ENCODE data around the gene SEL1L3.

SEL1L3 gene

DNA sequence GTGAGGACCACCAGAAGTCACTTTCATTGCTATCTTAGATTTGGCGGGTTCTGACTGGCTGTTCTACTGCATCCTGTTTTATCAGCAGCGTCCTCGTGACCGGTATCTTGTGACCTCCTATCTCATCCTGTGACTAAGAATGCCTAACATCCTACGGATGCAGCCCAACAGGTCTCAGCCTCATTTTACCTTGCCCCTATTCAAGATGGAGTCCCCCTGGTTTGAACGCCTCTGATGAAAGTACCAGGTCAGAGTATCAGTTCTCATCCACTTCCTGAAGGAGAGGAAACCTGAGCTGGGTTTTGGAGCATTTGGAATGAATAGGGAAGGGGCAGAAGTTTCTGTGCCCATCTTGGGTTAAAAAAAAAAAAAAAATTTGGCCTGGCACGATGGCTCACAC is 136.9 kb downstream of the SEL1L3 start:
- TF ChIP-seq, protein P1, sequence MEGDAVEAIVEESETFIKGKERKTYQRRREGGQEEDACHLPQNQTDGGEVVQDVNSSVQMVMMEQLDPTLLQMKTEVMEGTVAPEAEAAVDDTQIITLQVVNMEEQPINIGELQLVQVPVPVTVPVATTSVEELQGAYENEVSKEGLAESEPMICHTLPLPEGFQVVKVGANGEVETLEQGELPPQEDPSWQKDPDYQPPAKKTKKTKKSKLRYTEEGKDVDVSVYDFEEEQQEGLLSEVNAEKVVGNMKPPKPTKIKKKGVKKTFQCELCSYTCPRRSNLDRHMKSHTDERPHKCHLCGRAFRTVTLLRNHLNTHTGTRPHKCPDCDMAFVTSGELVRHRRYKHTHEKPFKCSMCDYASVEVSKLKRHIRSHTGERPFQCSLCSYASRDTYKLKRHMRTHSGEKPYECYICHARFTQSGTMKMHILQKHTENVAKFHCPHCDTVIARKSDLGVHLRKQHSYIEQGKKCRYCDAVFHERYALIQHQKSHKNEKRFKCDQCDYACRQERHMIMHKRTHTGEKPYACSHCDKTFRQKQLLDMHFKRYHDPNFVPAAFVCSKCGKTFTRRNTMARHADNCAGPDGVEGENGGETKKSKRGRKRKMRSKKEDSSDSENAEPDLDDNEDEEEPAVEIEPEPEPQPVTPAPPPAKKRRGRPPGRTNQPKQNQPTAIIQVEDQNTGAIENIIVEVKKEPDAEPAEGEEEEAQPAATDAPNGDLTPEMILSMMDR (IDR thresholded peaks at IDR 0.05): no peak
- no peak for DNase-seq (ENCODE audit: low spot score)
- Histone ChIP-seq H3K27ac (no peak overlapping the region), H3K4me3 (no peak overlapping the region)

DNA sequence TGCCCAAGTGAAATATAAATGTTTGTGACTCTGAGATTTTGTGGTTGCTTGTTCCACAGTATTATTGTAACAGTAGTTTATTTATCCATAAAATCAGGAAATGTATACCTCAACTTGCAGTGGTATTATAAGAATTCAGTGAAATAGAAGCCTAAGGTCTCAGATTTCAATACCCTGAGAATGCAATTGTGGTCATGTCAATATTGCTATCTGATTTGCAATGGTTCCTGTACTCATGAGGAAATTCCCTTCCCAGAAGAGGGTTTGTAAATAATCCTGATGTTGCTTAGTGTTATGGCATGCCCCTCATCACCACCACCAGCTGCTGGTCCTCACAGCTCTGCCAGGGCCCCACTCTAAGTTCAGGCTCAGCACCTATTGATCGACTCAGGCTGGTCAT is 139.4 kb downstream of the SEL1L3 start:
- H3K4me3 ChIP-seq: no peak overlapping the region
- DNase-seq (ENCODE audit: low spot score): no peak
- TF ChIP-seq, protein P1 (IDR thresholded peaks at IDR 0.05): no peak
- H3K27ac ChIP-seq: no peak overlapping the region

DNA sequence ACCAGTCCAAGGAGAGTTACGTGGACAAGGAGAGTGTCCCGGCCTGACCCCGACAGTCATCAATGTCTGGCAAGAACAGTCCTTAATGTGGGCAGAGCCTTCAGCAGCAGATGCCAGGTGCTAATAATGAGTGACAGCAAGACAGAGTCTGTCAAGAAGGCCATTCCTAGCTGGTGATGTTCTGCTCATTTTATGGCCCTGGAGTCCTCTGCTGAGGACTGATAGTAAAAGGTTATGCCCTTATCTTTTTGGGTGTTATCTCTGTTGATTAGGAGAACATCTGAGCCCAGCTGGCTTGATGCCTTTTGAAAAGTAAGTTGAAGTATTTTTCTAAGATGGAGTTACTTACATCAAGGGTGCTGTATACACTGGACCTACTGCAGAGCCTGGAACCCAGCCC is 139.8 kb downstream of the SEL1L3 start:
- no peak overlapping the region for H3K4me3 ChIP-seq
- TF ChIP-seq, protein P1 (IDR thresholded peaks at IDR 0.05): no peak
- H3K27ac ChIP-seq: no peak overlapping the region
- no peak for DNase-seq (ENCODE audit: low spot score)

DNA sequence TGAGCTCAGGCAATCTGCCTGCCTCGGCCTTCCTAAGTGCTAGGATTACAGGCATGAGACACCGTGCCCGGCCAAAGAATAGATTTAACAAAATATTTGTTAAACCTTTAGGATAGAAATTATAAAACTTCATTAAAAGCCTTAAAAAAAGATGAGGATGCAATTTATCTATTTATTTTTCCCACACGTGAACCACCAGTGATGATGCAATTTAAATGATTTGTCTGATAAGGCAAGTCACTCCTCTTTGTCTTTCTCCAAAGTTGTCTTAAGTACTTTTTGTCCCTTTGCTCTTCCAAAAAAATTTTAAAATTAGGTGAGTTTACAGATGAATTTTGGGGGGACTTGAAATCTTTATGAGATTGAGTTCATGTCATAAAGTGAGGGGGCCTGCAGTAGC is 149.0 kb downstream of the SEL1L3 start:
- TF ChIP-seq, protein P1 (IDR thresholded peaks at IDR 0.05): no peak
- DNase-seq (ENCODE audit: low spot score): no peak
- no peak overlapping the region for H3K27ac ChIP-seq
- H3K4me3 ChIP-seq: no peak overlapping the region

DNA sequence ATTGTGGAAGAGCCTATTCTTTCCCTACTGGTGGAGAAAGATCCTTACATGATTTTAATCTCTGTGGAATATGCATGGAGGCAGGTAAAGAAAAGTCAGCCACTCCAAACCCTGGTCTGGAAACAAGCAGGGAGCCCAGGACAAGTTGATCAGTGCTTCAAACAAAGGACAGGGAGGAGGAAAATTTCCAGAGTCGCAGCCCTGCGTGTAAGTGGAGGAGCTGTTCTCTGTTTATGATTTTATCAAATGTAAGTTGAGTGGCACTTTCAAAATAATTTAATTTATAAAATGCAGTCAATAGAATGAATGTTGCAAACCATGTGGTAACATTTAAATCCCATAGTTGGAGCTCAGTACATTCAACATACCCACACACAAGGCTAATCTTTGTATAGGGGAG is 150.2 kb downstream of the SEL1L3 start:
- no peak for DNase-seq (ENCODE audit: low spot score)
- TF ChIP-seq, protein P1 (IDR thresholded peaks at IDR 0.05): no peak
- no peak overlapping the region for H3K27ac ChIP-seq
- no peak overlapping the region for H3K4me3 ChIP-seq

DNA sequence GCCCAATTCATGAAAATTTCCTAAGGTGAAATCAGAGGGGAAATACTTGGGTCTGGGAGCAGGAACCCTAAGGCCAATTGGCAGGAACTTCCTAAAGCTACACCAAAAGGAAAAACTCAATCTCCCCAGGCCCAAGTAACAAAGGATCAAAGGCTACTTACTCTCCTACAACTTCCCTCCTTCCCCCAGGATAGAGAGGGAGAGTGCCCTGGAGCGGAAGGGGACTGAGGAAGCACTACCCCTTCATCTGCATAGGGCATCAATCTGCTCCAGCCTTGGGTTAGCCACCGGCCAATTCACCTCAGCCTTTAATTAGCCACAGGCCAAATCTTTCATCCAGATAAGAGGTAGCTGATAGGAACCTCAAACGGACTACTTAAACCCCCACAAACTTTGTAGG is 152.2 kb downstream of the SEL1L3 start:
- DNase-seq (ENCODE audit: low spot score): no peak
- H3K4me3 ChIP-seq: no peak overlapping the region
- TF ChIP-seq, protein P1 (IDR thresholded peaks at IDR 0.05): no peak
- H3K27ac ChIP-seq: no peak overlapping the region

DNA sequence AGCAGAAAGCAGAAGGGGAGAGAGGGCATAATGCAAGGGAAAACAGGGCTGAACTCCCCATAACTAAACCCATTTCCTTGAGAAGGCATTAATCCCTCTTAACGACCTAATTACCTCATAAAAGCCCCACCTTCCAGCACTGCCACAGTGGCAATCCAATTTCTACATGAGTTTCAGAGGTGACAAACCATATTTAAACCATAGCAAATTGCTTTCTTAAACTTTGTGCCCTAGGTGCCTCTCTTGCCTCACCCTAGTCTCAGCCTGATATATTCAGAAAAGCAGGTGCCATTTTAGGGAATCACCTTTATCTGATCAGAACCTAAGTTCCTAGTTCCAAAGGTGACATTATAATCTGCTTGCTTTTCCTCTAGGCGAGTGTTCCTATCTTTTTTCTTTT is 158.3 kb downstream of the SEL1L3 start:
- no peak for DNase-seq (ENCODE audit: low spot score)
- no peak overlapping the region for H3K27ac ChIP-seq
- no peak overlapping the region for H3K4me3 ChIP-seq
- TF ChIP-seq, protein P1 (IDR thresholded peaks at IDR 0.05): no peak

Measured in coronary artery (tissue), 2 donors.